Peyer's patch (tissue), 4 donors: ENCODE results near the gene SNX6.

ENCODE experiments used
- CTCF ChIP-seq, 6 experiments: fragments of 450-650 bp in 4 of 6; fragments of 200-600 bp in 2 of 6; sonication (generic) in 1 of 6; IDR thresholded peaks; one replicate each; pipeline ENCODE4 v1.5.1; 2017 to 2019; ENCODE audit warnings: antibody characterized with exemption in 6 of 6, mild to moderate bottlenecking in 3 of 6, moderate library complexity in 1 of 6
- POLR2A ChIP-seq, 2 donors: fragments of 450-650 bp; IDR thresholded peaks; one replicate each; pipeline ENCODE4 v1.5.1; 2017; ENCODE audit warnings: antibody characterized with exemption in 2 of 2, mild to moderate bottlenecking in 2 of 2, moderate library complexity in 2 of 2

DNA sequence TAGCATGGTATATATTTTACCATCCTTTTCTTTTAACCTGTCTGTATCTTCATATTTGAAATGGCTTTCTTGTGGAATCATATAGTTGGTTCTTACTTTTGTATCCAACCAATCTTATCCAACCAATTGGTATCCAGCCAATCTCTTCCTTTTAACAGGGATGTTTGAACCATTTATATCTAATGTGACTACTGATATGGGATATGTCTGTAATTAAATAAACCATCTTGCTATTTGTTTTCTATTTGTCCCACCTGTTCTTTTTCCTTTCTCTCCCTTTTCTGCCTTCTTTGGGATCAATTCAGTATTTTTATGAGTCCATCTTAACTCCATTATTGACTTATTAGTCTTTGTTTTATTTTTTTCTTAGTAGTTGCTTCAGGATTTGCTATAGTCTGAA, 30.8 kb upstream of the SNX6 start:
- TF ChIP-seq CTCF (IDR thresholded peaks at IDR 0.05) (no peak), POLR2A (IDR thresholded peaks at IDR 0.05) (no peak)
